Chondrocyte (in vitro differentiated cells): ENCODE measurements around the gene RIOK3. TPM values are rescaled to one million over a fixed set of nuclear protein-coding genes. Genes with fewer than 3 reads are reported as not detected.

ENCODE experiments used
- DNase-seq: peaks from one replicate; pipeline ENCODE4 v3.0.0; 2021; ENCODE audit warnings: mixed read lengths, low spot score
- H3K27ac Mint-ChIP-seq: one replicate; pipeline ENCODE4 v1.8.0; 2021; ENCODE audit warnings: mild to moderate bottlenecking, moderate library complexity, mixed read lengths; ENCODE audit not compliant: unreplicated experiment
- H3K27me3 Mint-ChIP-seq: 2 replicates; pipeline ENCODE4 v1.8.0; 2021; ENCODE audit warnings: low read depth, mixed read lengths
- H3K36me3 Mint-ChIP-seq: 2 replicates; pipeline ENCODE4 v1.8.0; 2021; ENCODE audit warnings: low read depth, mixed read lengths
- H3K4me1 Mint-ChIP-seq: 2 replicates; pipeline ENCODE4 v1.8.0; 2021; ENCODE audit warnings: low read depth, mild to moderate bottlenecking, mixed read lengths
- H3K4me3 Mint-ChIP-seq: one replicate; pipeline ENCODE4 v1.8.0; 2021; ENCODE audit warnings: mild to moderate bottlenecking, moderate library complexity, mixed read lengths; ENCODE audit not compliant: unreplicated experiment
- H3K9me3 Mint-ChIP-seq: 2 replicates; pipeline ENCODE4 v1.8.0; 2021; ENCODE audit warnings: low read depth, mixed read lengths
- CTCF ChIP-seq: fragments of 200-600 bp; sonication (generic); IDR thresholded peaks from 2 replicates; pipeline ENCODE4 v1.5.0; 2021; ENCODE audit warnings: antibody characterized with exemption, mild to moderate bottlenecking, moderate library complexity
- total RNA-seq: library from RNA; stranded (reverse); gene quantifications from 3 replicates; pipeline ENCODE4 v1.2.1, GENCODE V29; 2021

The RIOK3 gene
- total RNA-seq, 1 donor from 2014 or later, result 51.4 TPM

DNA sequence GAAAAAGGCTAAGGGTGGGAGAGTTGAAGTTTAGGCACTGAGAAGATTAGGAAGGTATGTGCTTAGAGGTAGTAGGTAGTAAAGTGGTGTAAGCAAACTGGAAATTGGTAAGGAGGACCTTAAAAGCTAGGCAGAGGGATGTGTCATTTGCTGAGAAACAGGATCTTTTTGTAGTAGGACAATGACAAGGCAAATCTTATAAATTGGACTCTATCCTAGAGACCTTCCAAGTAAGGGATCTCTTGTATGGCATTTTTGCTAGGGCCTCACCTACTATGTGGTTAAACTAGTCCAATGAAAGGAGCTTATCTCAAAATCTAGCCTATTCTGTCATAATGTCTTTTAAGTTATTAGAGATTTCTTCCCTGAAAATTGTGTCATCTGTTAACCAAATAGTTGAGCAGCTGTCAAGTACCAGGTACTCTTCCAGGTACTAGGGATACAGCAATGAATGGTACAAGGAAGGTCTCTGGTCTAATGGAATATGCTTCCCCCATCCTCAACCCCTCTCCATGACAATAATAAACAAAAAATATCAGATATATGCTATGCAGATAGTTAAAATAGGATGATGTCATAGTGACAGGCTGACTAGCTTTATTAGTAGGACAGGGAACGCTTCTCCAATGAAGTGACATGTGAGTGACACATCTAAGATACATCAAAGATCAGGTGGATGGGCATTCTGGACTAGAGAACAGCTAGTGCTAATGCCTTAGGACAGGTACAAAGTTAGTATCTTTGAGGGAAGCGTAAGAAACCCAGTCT, 17.7 kb downstream of the RIOK3 start:
- Mint-ChIP-seq H3K36me3 (peaks cover 31% of the 10 kb centered on the region), H3K4me1 (no peaks in the 10 kb centered on the region)

GRCh38 chr18:23471486-23471885, 18.4 kb downstream of the RIOK3 start:
- Mint-ChIP-seq H3K4me1 (no peaks in the 10 kb centered on the region), H3K36me3 (peaks cover 30% of the 10 kb centered on the region), H3K27me3 (no peaks in the 10 kb centered on the region), H3K9me3 (no peaks in the 10 kb centered on the region), H3K27ac (no peak overlapping the region), H3K4me3 (no peak overlapping the region)
- TF ChIP-seq CTCF, result no peak
- DNase-seq, result no peak

More for the DNA sequence above, 17.7 kb downstream of the RIOK3 start:
- Mint-ChIP-seq H3K27me3 (no peaks in the 10 kb centered on the region), H3K4me3 (no peak overlapping the region), H3K9me3 (no peaks in the 10 kb centered on the region), H3K27ac (no peak overlapping the region)
- TF ChIP-seq CTCF, result no peak
- DNase-seq, result no peak

DNA sequence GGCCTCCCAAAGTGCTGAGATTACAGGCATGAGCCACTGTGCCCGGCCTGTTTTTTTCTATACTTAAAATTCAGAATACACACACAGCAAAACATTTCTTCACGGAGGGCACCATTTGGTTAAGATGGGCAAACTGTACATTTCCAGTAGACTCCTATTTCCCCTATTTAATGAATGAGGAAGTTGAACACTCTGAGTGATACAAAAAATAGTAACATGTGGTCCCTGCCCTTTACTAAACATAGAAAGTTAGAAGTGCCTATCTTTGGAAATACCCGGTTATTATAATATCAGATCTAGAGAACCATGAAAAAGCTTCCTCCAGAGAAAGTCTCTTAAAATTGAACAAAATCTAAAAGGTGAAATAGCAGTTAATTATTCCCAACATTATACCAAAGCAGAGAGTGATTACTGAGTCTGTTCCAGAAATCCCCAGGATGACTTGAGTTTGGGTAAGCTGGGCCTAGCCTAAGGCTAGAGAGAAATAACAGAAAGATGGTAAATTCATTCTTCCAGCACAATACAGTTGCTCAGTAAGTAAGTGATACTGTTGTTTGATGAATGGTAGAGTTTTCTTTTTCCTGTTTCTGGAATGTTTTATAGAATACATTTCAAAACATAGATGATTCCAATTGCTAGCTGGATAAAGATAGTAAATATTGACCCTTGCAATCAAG, 26.9 kb downstream of the RIOK3 start:
- H3K4me3 Mint-ChIP-seq, result no peak overlapping the region
- no peaks in the 10 kb centered on the region for H3K4me1 Mint-ChIP-seq
- H3K27ac Mint-ChIP-seq, result no peak overlapping the region
- no peak for TF ChIP-seq CTCF
- H3K36me3 Mint-ChIP-seq, result peaks cover 32% of the 10 kb centered on the region
- no peaks in the 10 kb centered on the region for H3K9me3 Mint-ChIP-seq
- H3K27me3 Mint-ChIP-seq, result no peaks in the 10 kb centered on the region
- DNase-seq, result no peak

DNA sequence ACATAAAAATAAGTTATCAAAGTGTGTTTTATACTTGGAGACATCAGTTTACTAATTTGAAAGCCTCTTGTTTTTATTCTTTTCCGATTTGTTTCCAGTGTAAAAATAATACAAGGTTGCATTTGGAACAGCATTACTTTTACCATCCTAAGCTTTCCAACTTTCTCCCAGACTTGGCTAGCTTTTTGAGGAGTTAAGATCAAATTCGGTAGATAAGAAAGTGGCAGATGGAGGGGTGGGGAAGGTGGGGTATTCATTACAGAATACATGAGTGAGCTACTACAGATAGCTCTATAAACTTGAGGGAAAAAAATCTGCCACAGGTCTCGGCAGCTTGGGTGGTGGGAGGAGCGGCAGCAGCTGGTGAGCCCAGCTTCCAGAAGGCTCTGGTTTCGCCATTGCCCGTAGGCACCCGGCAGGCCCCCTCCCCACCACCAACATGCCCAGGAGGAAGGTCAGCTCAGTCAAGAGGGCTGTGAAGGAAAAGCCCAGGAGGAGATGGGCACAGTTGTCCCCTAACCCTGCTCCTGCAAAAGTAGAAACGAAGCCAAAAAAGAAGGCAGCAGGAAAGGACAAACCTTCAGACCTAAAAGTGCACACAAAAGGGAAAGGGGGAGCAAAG, 31.6 kb downstream of the RIOK3 start:
- H3K27me3 Mint-ChIP-seq, result no peaks in the 10 kb centered on the region
- no peaks in the 10 kb centered on the region for H3K9me3 Mint-ChIP-seq
- no peak overlapping the region for H3K27ac Mint-ChIP-seq
- TF ChIP-seq CTCF, result no peak
- DNase-seq, result no peak
- H3K4me1 Mint-ChIP-seq, result peaks cover 15% of the 10 kb centered on the region
- peaks cover 15% of the 10 kb centered on the region for H3K36me3 Mint-ChIP-seq
- H3K4me3 Mint-ChIP-seq, result no peak overlapping the region

DNA sequence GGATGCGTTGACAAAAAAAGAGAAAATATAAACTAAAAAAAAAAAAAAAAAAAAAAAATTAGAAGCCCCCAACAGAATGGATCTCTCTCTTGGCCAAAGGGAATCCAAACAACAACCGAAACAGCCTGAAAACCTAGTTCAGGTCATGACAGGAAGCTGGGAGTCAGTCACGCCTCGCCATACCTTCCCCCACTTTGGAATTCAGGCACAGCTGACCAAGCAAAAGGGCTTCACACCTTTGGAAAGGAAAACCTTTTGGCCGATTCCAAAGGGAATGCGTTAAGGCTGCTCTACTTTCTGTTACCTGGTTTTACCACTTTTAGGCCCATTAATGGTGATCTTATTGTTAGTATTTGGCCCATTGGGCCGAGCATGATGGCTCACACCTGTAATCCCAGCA, 32.3 kb downstream of the RIOK3 start:
- Mint-ChIP-seq H3K4me3 (no peak overlapping the region), H3K4me1 (peaks cover 15% of the 10 kb centered on the region), H3K27me3 (no peaks in the 10 kb centered on the region), H3K9me3 (peaks cover 3% of the 10 kb centered on the region), H3K36me3 (peaks cover 12% of the 10 kb centered on the region), H3K27ac (no peak overlapping the region)
- no peak for TF ChIP-seq CTCF
- DNase-seq, result no peak
